Caco-2 (cell line): Measurements from ENCODE around the gene FRYL. TPM values are rescaled to one million over a fixed set of nuclear protein-coding genes. Genes with fewer than 3 reads are reported as not detected.

Experiments
- BruUV-seq: library from RNA; stranded (reverse); fragments of 400-500 nt; replicated peaks from 2 replicates; lab custom pipeline; 2021; lab: Mats Ljungman, UMichigan
- CTCF ChIA-PET: fragments of 300-600 bp; sonication (Branson Sonifier 250); formaldehyde crosslinking; loops from one replicate; lab custom pipeline; 2022; ENCODE audit warnings: antibody characterized with exemption; lab: Charles Lee
- POLR2A ChIA-PET: fragments of 300-600 bp; sonication (Branson Sonifier 250); formaldehyde crosslinking; loops from one replicate; lab custom pipeline; 2022; ENCODE audit warnings: antibody characterized with exemption; lab: Charles Lee
- DNase-seq, 2 experiments: peaks; one replicate each; pipeline versions ENCODE4 v3.0.0 to v3.0.0-alpha.2; 2020 to 2022
- H3K27me3 ChIP-seq: replicated peaks from 2 replicates; pipeline ENCODE4 v1.6.0; 2011; ENCODE audit warnings: low read length; ENCODE audit not compliant: control insufficient read depth, insufficient read depth
- H3K36me3 ChIP-seq: 2 replicates; pipeline ENCODE4 v1.5.1; 2011; ENCODE audit warnings: low read length; ENCODE audit not compliant: control insufficient read depth, insufficient read depth
- H3K4me1 ChIP-seq: fragments of 250-450 bp; sonication (Bioruptor Pico); 2 replicates; pipeline ENCODE4 v1.5.1; 2020; ENCODE audit warnings: mild to moderate bottlenecking
- H3K4me3 ChIP-seq: 2 replicates; pipeline ENCODE4 v1.5.1; 2011; ENCODE audit warnings: low read depth, mild to moderate bottlenecking, control low read depth, low read length
- H3K9me3 ChIP-seq: fragments of 250-450 bp; sonication (Bioruptor Pico); 2 replicates; pipeline ENCODE4 v1.5.1; 2020; ENCODE audit warnings: mild to moderate bottlenecking, moderate library complexity
- H3K27ac Mint-ChIP-seq: one replicate; pipeline ENCODE4 v1.8.0; 2022; ENCODE audit warnings: mixed read lengths; ENCODE audit not compliant: unreplicated experiment
- H3K27me3 Mint-ChIP-seq: one replicate; pipeline ENCODE4 v1.8.0; 2022; ENCODE audit warnings: mixed read lengths; ENCODE audit not compliant: insufficient read depth, unreplicated experiment
- H3K36me3 Mint-ChIP-seq: one replicate; pipeline ENCODE4 v1.8.0; 2022; ENCODE audit warnings: mild to moderate bottlenecking, mixed read lengths; ENCODE audit not compliant: insufficient read depth, unreplicated experiment
- H3K4me1 Mint-ChIP-seq: one replicate; pipeline ENCODE4 v1.8.0; 2022; ENCODE audit warnings: low read depth, mixed read lengths; ENCODE audit not compliant: unreplicated experiment
- H3K4me3 Mint-ChIP-seq: one replicate; pipeline ENCODE4 v1.8.0; 2022; ENCODE audit warnings: mild to moderate bottlenecking, moderate library complexity, mixed read lengths; ENCODE audit not compliant: unreplicated experiment
- H3K9me3 Mint-ChIP-seq: one replicate; pipeline ENCODE4 v1.8.0; 2022; ENCODE audit warnings: mixed read lengths; ENCODE audit not compliant: unreplicated experiment
- CTCF ChIP-seq, 2 experiments: fragments of 200-600 bp in 1 of 2; IDR thresholded peaks; 1 replicate in 1 of 2; 2 replicates in 1 of 2; pipeline versions ENCODE4 v1.5.1 to v1.8.0; 2011 to 2022; ENCODE audit warnings: antibody characterized with exemption in 1 of 2, control low read depth in 1 of 2, inconsistent platforms in 1 of 2, low read depth in 1 of 2, low read length in 1 of 2, mild to moderate bottlenecking in 1 of 2, moderate library complexity in 1 of 2; ENCODE audit not compliant: insufficient read depth in 1 of 2, severe bottlenecking in 1 of 2, unreplicated experiment in 1 of 2
- intact Hi-C: fragments of 100-400 bp; cut with micrococcal nuclease; formaldehyde crosslinking; loops from one replicate; pipeline ENCODE4 v1.10.0; 2022; ENCODE audit not compliant: unreplicated experiment
- total RNA-seq: library from RNA; stranded (reverse); gene quantifications from 2 replicates; pipeline ENCODE4 v1.2.3, GENCODE V29; 2022

Gene FRYL
- total RNA-seq, 1 experiment from 2014 or later = 27.4 TPM

- no peak for TF ChIP-seq CTCF (IDR thresholded peaks at IDR 0.05; ENCODE audit: insufficient read depth in 1 of 2, low read depth in 1 of 2, low read length in 1 of 2, severe bottlenecking in 1 of 2, unreplicated experiment in 1 of 2)
- CTCF ChIA-PET = no interaction called here
- Histone ChIP-seq H3K36me3 (peaks cover 1% of the 10 kb centered on the region), H3K4me1 (no peaks in the 10 kb centered on the region), H3K4me3 (no peak overlapping the region), H3K9me3 (no peaks in the 10 kb centered on the region), H3K27me3 (no peaks in the 10 kb centered on the region)
- no TSS peak for BruUV-seq
- intact Hi-C loops = loop anchor here (10.0 kb wide), 2 partner anchors 264 to 324 kb away; partner anchors contain the start of gene OCIAD1
- H3K27me3 Mint-ChIP-seq = no peaks in the 10 kb centered on the region
- H3K4me3 Mint-ChIP-seq = no peak overlapping the region
- no peak for DNase-seq
- H3K27ac Mint-ChIP-seq = no peak overlapping the region
- peaks cover 7% of the 10 kb centered on the region for H3K36me3 Mint-ChIP-seq
- H3K4me1 Mint-ChIP-seq = no peaks in the 10 kb centered on the region
- no peaks in the 10 kb centered on the region for H3K9me3 Mint-ChIP-seq
- POLR2A ChIA-PET = no interaction called here
These were observed 209.3 kb downstream of the FRYL start for GRCh38 chr4:48570646-48571220.

- peaks cover 6% of the 10 kb centered on the region for H3K36me3 Mint-ChIP-seq
- H3K27me3 Mint-ChIP-seq = no peaks in the 10 kb centered on the region
- no peak overlapping the region for H3K4me3 Mint-ChIP-seq
- BruUV-seq = no TSS peak
- ChIA-PET CTCF (no interaction called here), POLR2A (no interaction called here)
- no peak overlapping the region for H3K27ac Mint-ChIP-seq
- TF ChIP-seq CTCF (IDR thresholded peaks at IDR 0.05; ENCODE audit: insufficient read depth in 1 of 2, low read depth in 1 of 2, low read length in 1 of 2, severe bottlenecking in 1 of 2, unreplicated experiment in 1 of 2) = no peak
- intact Hi-C loops = no loop called here
- H3K4me1 ChIP-seq = no peaks in the 10 kb centered on the region
- H3K9me3 ChIP-seq = no peaks in the 10 kb centered on the region
- H3K4me1 Mint-ChIP-seq = no peaks in the 10 kb centered on the region
- H3K36me3 ChIP-seq = peaks cover 1% of the 10 kb centered on the region
- no peaks in the 10 kb centered on the region for H3K9me3 Mint-ChIP-seq
- no peak overlapping the region for H3K4me3 ChIP-seq
- no peaks in the 10 kb centered on the region for H3K27me3 ChIP-seq
- DNase-seq = no peak
These were observed 214.1 kb downstream of the FRYL start for GRCh38 chr4:48566034-48566384.

GRCh38 chr4:48565362-48566033 lies 214.6 kb downstream of the FRYL start:
- H3K4me1 Mint-ChIP-seq = no peaks in the 10 kb centered on the region

More at GRCh38 chr4:48565362-48566033, 214.6 kb downstream of the FRYL start:
- no peaks in the 10 kb centered on the region for H3K9me3 ChIP-seq
- CTCF ChIA-PET = no interaction called here
- Mint-ChIP-seq H3K4me3 (no peak overlapping the region), H3K36me3 (peaks cover 6% of the 10 kb centered on the region), H3K27me3 (no peaks in the 10 kb centered on the region), H3K27ac (no peak overlapping the region), H3K9me3 (no peaks in the 10 kb centered on the region)
- TF ChIP-seq CTCF (IDR thresholded peaks at IDR 0.05; ENCODE audit: insufficient read depth in 1 of 2, low read depth in 1 of 2, low read length in 1 of 2, severe bottlenecking in 1 of 2, unreplicated experiment in 1 of 2) = no peak
- H3K4me3 ChIP-seq = no peak overlapping the region
- DNase-seq = no peak
- BruUV-seq = no TSS peak
- intact Hi-C loops = no loop called here
- H3K4me1 ChIP-seq = no peaks in the 10 kb centered on the region
- POLR2A ChIA-PET = no interaction called here
- no peaks in the 10 kb centered on the region for H3K27me3 ChIP-seq
- peaks cover 1% of the 10 kb centered on the region for H3K36me3 ChIP-seq
